Effector memory CD8-positive, alpha-beta T cell (primary cell): ENCODE data around the gene EIPR1.
A peak's percentile ranks its signal among the peaks of the same experiment; 100 is the strongest.

Experiments used
- ATAC-seq: fragments of 150-1000 bp; cut with Tn5 transposase; replicated peaks from 2 replicates; pipeline ENCODE4 v1.10.0; 2021; ENCODE audit warnings: mild to moderate bottlenecking, moderate library complexity
- DNase-seq, 3 experiments: peaks; one replicate each; pipeline ENCODE4 v3.0.0; 2021
- H3K27ac Mint-ChIP-seq, 2 donors: one replicate each; pipeline ENCODE4 v1.8.0; 2022; ENCODE audit warnings: mild to moderate bottlenecking in 2 of 2, mixed read lengths in 2 of 2, moderate library complexity in 2 of 2
- H3K27me3 Mint-ChIP-seq, 2 donors: one replicate each; pipeline ENCODE4 v1.8.0; 2022; ENCODE audit warnings: mixed read lengths in 2 of 2
- H3K36me3 Mint-ChIP-seq: one replicate; pipeline ENCODE4 v1.8.0; 2022; ENCODE audit warnings: mild to moderate bottlenecking, moderate library complexity, mixed read lengths; ENCODE audit not compliant: insufficient read depth
- H3K4me1 Mint-ChIP-seq, 2 donors: one replicate each; pipeline ENCODE4 v1.8.0; 2022; ENCODE audit warnings: low read depth in 2 of 2, mixed read lengths in 2 of 2
- H3K4me3 Mint-ChIP-seq, 2 donors: one replicate each; pipeline ENCODE4 v1.8.0; 2022; ENCODE audit warnings: mild to moderate bottlenecking in 2 of 2, mixed read lengths in 2 of 2, moderate library complexity in 2 of 2
- H3K9me3 Mint-ChIP-seq, 2 donors: one replicate each; pipeline ENCODE4 v1.8.0; 2022; ENCODE audit warnings: mixed read lengths in 2 of 2

EIPR1 gene

DNA sequence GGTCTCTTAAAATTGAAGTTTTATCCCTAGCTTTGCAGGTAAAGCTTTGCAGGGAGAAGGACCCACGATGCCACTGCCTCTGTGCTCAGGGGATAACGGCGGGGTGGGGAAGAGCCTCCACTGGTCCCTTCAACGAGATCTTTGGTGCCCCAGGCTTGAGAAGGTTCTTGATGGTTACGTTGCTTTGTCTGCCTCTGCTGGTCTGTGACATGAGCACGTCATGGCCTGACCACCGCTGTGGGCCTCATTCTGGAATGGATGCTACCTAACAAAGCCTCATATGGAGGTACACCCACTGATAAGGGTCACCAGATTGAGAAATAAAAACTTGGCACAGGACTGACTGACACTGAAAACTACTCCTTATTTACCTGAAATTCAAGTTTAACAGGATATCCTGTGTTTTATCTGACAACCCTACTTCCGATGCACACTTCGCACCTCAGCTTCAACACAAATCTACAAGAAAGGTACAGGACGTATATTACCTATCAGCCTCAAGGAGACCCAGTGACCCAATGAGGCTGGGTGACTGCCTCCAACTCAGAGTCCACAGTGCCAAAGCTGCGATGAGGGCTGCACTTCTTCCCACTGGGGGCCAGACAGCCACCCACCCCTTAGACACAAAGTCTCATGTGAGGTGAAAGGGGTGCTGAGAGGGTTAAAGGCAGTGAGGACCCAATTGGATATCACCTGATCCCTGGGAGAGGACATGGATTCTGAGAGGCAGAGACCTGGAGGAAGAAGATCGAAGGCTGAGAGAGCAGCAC is 64.9 kb downstream of the EIPR1 start:
- Mint-ChIP-seq H3K4me3 (peak overlapping the region; percentile 50 to 67), H3K27me3 (no peaks in the 10 kb centered on the region)

DNA sequence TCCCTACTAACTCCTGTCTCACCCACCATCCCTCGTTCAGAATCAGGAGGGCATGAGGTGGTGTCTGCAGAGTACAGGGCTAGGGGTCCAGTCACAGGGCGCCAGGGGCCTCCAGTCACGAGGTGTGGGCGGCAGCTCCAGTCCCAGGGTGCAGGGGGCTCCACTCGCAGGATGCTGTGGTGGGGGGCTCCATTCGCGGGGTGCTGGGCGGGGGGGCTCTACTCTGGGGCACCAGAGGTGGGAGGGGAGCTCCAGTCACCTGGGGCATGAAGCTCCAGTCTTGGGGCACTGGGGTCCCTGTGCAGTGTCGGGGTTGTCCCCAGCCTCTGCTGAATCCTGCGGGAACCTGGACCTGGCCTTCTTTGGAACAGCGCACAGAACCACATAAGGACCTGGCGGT is 66.0 kb downstream of the EIPR1 start:
- no peak for DNase-seq
- no peaks in the 10 kb centered on the region for H3K36me3 Mint-ChIP-seq
- ATAC-seq = no peak
- H3K4me1 Mint-ChIP-seq = peaks cover 27 to 28% of the 10 kb centered on the region in 2 donors
- no peaks in the 10 kb centered on the region for H3K27me3 Mint-ChIP-seq
- no peaks in the 10 kb centered on the region for H3K9me3 Mint-ChIP-seq
- peak overlapping the region in 1 of 2 donors; percentile 97 for H3K27ac Mint-ChIP-seq
- H3K4me3 Mint-ChIP-seq = no peak overlapping the region

More for the DNA sequence above, 64.9 kb downstream of the EIPR1 start:
- ATAC-seq = peak; percentile 56
- H3K36me3 Mint-ChIP-seq = no peaks in the 10 kb centered on the region
- no peaks in the 10 kb centered on the region for H3K9me3 Mint-ChIP-seq
- H3K4me1 Mint-ChIP-seq = peaks cover 28 to 29% of the 10 kb centered on the region in 2 donors
- DNase-seq = no peak
- peak overlapping the region; percentile 90 to 97 for H3K27ac Mint-ChIP-seq

DNA sequence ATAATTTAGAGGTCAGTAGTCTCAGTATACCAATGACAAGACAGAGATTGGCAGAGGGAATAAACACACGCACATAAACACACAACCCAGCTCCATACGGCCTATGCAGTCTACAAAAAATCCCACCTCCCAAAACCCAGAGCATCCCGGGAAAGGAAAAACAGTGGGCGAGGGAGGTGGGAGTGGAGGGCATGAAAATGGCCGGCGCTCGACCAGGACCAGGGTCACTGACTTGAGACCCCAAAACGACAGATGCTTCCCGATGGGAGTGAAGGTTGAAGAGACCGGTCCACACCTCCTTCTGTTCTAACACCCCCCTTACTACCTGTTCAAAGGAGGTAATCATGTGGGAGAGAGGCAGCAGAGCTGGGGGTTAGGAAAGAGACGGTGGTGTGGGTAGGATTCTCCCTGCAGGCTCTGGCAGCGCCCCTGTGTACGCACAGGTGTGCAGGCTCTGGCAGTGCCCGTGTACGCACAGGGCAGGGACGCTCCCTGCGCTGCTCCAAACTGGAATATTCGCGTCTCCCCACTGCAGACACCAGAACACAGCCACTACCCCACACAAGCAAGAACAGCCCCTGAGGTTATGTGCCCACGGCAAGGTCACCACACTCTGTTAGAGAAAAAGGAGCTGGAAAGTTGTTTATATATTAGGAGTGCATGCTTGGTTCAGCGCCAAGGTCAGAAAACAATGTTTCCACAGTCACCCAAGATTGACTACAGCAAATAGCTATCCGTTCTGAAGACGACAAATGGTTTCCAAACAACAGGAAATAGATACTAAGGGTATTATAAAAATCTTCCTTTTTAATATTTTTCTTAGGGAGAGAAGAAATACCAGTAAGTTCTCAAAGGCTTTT is 67.9 kb downstream of the EIPR1 start:
- Mint-ChIP-seq H3K4me3 (no peak overlapping the region), H3K36me3 (no peaks in the 10 kb centered on the region), H3K9me3 (no peaks in the 10 kb centered on the region), H3K27me3 (no peaks in the 10 kb centered on the region), H3K27ac (no peak overlapping the region), H3K4me1 (peaks cover 24 to 39% of the 10 kb centered on the region in 2 donors)
- DNase-seq = no peak
- ATAC-seq = no peak

DNA sequence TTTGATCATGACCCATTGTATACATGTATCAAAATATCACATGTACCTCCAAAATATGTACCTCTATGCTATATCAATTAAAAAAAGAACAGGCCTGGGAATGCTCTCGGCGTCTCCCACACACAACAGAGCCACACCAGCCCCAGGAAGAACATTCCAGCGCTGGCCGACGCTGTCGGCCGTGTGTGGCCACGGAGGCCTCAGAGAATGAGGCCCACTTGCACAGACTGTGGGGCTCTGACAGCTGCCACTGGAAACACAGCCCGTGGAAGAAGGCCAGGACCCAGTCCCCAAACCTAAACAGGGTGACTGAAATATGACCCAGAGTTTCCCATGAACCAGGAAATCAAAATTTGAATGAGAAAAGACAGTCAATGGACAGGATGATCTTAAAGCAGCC is 69.7 kb downstream of the EIPR1 start:
- Mint-ChIP-seq H3K27me3 (no peaks in the 10 kb centered on the region), H3K27ac (peak overlapping the region in 1 of 2 donors; percentile 14)

DNA sequence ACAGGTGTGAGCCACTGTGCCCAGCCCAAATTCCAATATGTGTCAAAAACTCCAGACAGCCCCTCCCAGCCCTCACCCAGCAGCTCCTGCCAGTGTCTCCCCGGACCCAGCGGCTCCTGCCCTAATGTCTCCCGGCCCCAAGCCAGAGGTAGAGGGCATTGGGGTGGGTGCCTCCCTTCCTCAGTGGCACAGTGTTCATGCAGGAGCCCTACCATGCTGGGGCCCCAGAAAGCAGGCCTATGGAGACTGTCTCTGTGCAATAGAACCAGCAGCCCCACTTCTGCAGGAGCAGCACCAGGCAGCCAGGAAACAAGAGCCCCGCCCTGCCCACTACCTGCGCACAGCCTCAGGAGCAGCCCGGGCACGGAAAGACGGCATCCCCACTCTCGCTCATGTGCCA is 70.4 kb downstream of the EIPR1 start:
- H3K36me3 Mint-ChIP-seq = peaks cover 9% of the 10 kb centered on the region
- H3K4me1 Mint-ChIP-seq = peaks cover 27 to 41% of the 10 kb centered on the region in 2 donors
- ATAC-seq (no peak), DNase-seq (no peak)
- no peaks in the 10 kb centered on the region for H3K9me3 Mint-ChIP-seq
- no peak overlapping the region for H3K27ac Mint-ChIP-seq
- H3K27me3 Mint-ChIP-seq = no peaks in the 10 kb centered on the region
- no peak overlapping the region for H3K4me3 Mint-ChIP-seq

More for the DNA sequence above, 69.7 kb downstream of the EIPR1 start:
- ATAC-seq (no peak), DNase-seq (no peak)
- Mint-ChIP-seq H3K4me1 (peaks cover 28 to 44% of the 10 kb centered on the region in 2 donors), H3K36me3 (peaks cover 4% of the 10 kb centered on the region), H3K4me3 (no peak overlapping the region), H3K9me3 (no peaks in the 10 kb centered on the region)

DNA sequence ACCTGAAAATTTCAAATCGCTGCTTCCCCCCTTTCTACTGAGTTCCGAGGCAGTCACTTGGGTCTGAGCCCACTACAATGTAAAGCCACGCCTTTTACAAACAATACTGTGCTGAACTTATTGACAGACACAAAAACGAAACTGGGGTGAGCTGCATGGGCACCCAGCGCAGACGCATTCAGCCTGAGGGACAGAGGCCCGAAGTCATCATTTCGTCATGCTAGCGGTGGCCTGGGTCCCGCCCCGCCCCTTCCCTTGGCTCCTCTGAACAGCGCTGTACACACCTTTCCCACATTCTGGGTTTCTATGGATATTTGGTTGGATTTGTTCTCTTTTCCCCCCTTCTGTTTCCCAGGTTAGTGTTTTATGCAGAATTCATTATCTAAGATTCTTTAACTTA is 71.7 kb downstream of the EIPR1 start:
- Mint-ChIP-seq H3K27me3 (no peaks in the 10 kb centered on the region), H3K9me3 (no peaks in the 10 kb centered on the region), H3K27ac (peak overlapping the region in 1 of 2 donors; percentile 79), H3K36me3 (peaks cover 9% of the 10 kb centered on the region), H3K4me1 (peaks cover 24 to 38% of the 10 kb centered on the region in 2 donors), H3K4me3 (no peak overlapping the region)
- no peak for ATAC-seq
- no peak for DNase-seq

DNA sequence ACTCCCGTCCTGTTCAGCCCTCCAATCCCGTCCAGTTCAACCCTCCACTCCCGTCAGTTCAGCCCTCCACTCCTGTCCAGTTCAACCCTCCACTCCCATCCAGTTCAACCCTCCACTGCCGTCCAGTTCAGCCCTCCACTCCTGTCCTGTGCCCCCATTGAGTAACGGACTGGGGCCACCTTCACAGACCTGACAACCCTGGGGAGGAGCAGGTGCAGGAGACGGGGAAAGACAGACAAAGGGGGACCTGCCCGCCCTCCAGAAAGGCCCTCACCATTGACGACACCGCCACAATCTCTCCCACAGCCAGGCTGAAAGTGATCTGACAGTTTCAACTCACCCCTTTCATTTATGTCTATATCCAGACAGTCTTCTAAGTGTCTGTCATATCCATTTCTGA is 72.2 kb downstream of the EIPR1 start:
- ATAC-seq = no peak
- H3K4me1 Mint-ChIP-seq = peaks cover 24 to 38% of the 10 kb centered on the region in 2 donors
- no peak for DNase-seq
- peak overlapping the region; percentile 52 to 79 for H3K27ac Mint-ChIP-seq
- no peaks in the 10 kb centered on the region for H3K9me3 Mint-ChIP-seq
- peaks cover 10% of the 10 kb centered on the region for H3K36me3 Mint-ChIP-seq
- no peak overlapping the region for H3K4me3 Mint-ChIP-seq
- H3K27me3 Mint-ChIP-seq = no peaks in the 10 kb centered on the region

DNA sequence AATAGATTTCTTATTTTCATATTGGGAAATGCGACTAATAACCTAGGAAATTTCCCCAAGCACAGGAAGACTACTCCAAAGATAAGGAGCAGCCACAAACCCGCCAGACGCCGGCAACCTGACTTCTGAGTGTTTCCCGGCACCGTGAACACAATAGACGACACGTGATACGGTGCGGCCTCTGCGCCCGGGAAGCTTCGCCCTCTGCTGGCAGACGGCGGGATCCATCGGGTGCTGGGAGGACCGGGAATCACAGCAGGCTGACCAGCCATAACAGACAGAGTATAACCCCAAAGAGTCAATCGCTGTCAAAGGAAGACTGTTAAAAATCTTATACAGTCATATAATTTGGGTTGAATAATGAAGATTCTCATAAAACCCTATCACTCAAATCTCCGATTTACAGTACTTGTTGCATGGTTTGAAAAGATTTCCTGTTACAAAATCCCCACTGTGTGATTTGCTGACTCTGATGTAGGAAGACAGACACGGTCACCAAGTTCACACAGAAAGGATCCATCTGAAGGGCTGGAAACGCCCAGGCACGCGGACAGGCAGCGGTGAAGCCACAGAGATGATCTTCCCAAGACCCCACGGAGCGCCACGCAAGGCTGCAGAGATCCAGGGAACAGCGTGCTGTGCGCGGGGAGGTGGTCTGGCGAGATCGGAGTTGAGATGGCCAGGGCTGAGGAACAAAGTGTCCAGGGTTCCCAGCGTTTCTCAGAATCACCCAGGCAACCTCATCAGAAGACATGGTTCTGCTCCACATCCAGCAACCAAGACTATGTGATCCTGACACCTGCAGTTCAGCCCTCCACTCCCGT is 73.8 kb downstream of the EIPR1 start:
- Mint-ChIP-seq H3K4me3 (peak overlapping the region; percentile 51 to 59), H3K27ac (peak overlapping the region; percentile 84 to 89), H3K36me3 (peaks cover 16% of the 10 kb centered on the region), H3K9me3 (no peaks in the 10 kb centered on the region), H3K27me3 (no peaks in the 10 kb centered on the region), H3K4me1 (peaks cover 21 to 38% of the 10 kb centered on the region in 2 donors)
- ATAC-seq (peak; percentile 97), DNase-seq (peak; percentile 58 to 72 (median 61))

DNA sequence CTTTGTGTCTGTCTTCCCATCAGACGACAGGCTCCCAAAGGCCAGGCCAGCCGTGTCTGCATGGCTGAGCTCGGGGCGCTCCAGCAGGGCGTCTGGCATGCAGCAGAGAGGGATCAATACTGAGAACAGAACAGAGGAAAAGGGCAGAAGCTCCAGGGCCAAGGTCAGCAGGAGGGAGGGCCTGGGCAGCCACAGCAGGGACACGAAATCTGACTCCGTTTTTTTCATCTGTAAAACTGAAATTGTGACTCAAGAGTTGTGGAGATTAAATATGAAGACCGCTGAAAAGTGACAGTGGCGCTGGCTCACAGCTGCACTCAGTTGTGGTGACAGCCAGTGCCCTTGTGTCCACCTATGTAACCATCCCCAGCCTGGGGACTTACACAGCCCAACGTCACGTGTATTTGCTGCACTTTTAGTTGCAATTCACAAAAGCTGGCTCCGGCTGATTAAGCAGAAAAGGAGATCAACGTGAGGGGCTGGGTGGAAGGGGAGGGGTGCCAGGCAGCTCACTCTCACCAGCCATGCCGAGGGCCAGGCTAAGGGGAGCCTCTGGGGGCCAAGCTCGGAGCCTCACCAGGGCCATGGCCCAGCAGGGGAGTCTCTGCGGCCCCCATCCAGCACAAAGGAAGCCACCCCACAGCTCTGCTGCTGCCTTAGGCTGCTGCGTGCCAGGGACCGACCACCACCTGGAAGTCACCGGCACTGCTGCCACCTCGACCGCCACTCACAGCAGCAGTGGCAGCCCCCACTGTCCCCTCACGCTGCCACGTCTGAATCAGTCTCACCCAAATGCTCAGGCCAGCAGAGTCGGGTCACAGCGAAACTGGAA is 74.7 kb downstream of the EIPR1 start:
- Mint-ChIP-seq H3K4me1 (peaks cover 21 to 37% of the 10 kb centered on the region in 2 donors), H3K36me3 (peaks cover 17% of the 10 kb centered on the region), H3K9me3 (no peaks in the 10 kb centered on the region), H3K27ac (peak overlapping the region; percentile 84 to 91), H3K4me3 (peak overlapping the region; percentile 51 to 59), H3K27me3 (no peaks in the 10 kb centered on the region)
- no peak for DNase-seq
- peak; percentile 28 for ATAC-seq

DNA sequence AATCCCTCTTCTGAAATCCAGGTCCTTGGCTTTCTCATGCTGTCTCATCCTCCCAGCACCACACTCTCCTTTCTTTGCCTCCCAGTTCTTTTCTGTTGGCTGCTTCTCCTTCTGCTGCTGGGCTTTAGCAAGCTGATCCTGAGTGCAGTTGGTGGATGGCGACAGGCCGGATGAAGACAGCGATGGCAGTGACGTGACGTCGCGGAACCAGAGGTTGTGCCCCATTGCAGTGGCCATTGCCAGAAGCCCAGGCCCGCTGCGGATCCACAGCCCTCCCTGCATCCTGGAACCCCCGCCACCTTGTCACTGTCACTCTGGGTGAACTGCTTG is 75.2 kb downstream of the EIPR1 start:
- no peaks in the 10 kb centered on the region for H3K27me3 Mint-ChIP-seq
- no peaks in the 10 kb centered on the region for H3K9me3 Mint-ChIP-seq
- no peak overlapping the region for H3K4me3 Mint-ChIP-seq

DNA sequence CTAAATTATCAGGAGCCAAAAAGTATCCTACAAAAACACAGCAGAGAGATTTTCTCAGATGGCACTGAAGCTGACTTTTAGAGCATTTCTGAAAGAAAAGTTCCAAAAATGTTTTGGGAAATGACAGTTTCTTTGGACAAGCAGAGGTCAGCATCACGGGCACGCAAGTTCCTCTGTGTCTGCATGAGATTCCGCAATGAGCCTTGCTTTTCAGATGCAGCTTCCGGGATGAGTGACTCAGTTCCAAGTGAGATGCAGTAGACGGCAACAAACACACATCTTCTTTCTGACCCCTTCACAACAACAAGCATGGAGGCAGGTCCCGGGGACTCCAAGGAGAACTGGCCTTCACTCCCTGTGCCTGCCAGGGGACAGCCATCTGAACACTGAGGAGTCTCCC is 76.6 kb downstream of the EIPR1 start:
- Mint-ChIP-seq H3K36me3 (peaks cover 17% of the 10 kb centered on the region), H3K27me3 (no peaks in the 10 kb centered on the region), H3K4me1 (peaks cover 21 to 37% of the 10 kb centered on the region in 2 donors), H3K27ac (peak overlapping the region in 1 of 2 donors; percentile 91), H3K9me3 (no peaks in the 10 kb centered on the region), H3K4me3 (no peak overlapping the region)
- DNase-seq (no peak), ATAC-seq (no peak)

More for the DNA sequence above, 75.2 kb downstream of the EIPR1 start:
- DNase-seq = no peak
- Mint-ChIP-seq H3K36me3 (peaks cover 17% of the 10 kb centered on the region), H3K4me1 (peaks cover 21 to 37% of the 10 kb centered on the region in 2 donors), H3K27ac (peak overlapping the region; percentile 84 to 91)
- ATAC-seq = no peak

DNA sequence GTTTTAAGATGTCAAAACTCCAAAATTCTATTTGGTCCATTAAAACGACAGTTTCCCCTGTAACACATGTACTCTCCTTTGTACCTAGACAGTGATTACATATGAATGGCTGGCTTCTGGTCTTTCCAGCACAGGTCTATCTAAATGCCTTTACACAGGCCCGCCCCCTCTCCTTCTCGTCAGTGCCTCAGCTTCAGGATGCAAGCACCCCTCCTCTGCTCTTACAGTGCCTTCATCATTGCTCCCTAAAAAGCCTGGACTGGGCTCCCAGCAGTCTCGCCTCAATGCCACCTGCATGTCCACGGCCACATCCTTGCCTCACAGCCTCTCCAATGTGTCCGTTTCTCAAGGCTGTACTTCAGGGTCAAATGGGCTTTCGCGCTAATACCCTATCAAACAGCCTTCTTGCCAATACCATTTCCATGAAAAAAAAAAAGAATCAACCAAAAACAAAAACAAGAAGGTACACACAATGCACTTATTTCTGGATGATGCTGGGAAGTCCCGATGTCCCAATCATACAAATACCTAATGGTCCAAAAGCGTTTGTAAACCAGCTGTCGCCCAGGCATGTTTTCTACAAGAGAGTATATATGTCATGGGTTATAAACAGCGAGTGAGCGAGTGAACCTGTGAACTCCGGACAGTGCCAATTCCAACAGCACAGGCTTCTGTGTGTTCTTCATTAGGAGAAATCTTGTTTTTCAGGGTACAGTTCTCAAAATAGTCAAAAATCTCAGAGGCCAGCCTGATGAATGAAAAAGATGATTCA is 77.2 kb downstream of the EIPR1 start:
- H3K4me3 Mint-ChIP-seq = no peak overlapping the region
- H3K27me3 Mint-ChIP-seq = no peaks in the 10 kb centered on the region
- H3K4me1 Mint-ChIP-seq = peaks cover 21 to 31% of the 10 kb centered on the region in 2 donors
- no peak for ATAC-seq
- H3K9me3 Mint-ChIP-seq = no peaks in the 10 kb centered on the region
- H3K36me3 Mint-ChIP-seq = peaks cover 17% of the 10 kb centered on the region
- H3K27ac Mint-ChIP-seq = no peak overlapping the region
- DNase-seq = no peak
